Ishikawa (cell line): ENCODE data around the gene CRMP1.

Experiments used
- EP300 ChIP-seq: IDR thresholded peaks from 2 replicates; pipeline ENCODE4 v1.6.1; 2012; ENCODE audit warnings: borderline replicate concordance
- RAD21 ChIP-seq: IDR thresholded peaks from 2 replicates; pipeline ENCODE4 v1.6.1; 2012; ENCODE audit warnings: low read depth
- TAF1 ChIP-seq: IDR thresholded peaks from 2 replicates; pipeline ENCODE4 v1.6.1; 2012; ENCODE audit warnings: low read depth, mild to moderate bottlenecking
- YY1 ChIP-seq: IDR thresholded peaks from 2 replicates; pipeline ENCODE4 v1.6.1; 2012; ENCODE audit warnings: low read depth

DNA sequence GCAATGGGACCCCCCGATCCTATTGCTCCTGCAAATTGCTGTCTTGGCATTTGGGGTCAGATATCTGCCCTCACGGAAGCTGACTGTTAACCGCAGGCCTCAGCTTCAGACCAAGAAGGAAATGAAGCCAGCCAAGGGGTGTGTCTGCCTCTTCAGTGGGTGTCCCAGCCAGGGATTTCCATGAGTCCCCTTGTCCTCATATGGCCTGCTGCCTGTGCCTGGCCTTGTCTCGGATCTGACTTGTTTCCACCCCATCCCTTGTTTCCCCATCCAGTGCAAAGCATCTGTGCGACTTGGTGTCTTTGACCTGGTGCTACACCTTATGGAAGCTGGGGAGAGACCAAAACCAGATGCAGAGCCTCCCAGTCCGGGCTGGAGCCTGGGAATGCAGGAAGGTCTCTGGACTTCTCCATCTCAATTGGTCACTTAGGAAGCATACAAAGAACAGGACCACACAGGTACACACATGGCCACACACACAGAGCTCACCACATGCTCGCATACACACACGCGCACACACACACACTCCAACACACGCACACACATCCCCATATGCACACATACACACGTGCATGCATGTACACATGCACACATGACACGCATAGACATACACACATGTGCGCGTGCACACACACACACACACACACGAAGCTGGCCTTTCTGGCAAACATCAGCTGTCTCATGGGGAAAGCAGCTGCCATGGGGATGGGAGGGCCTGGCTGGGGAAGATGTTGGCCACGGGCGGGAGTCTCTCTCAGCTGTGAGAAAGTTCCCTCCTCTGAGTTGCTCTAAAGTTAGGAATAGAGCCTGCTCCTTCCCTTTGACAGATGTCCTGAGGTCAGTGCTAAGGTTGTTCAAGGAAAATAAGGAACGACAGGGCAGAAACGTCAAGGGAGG lies 65.5 kb downstream of the CRMP1 start:
- TF ChIP-seq EP300 = no peak
- TF ChIP-seq TAF1 = no peak
- TF ChIP-seq YY1 = no peak
- no peak for TF ChIP-seq RAD21
